Ishikawa (cell line): ENCODE measurements around the gene BTAF1.

ENCODE experiments used
- CEBPB ChIP-seq: IDR thresholded peaks from 2 replicates; pipeline ENCODE4 v1.6.1; 2012
- CREB1 ChIP-seq: IDR thresholded peaks from 2 replicates; pipeline ENCODE4 v1.6.1; 2012; ENCODE audit warnings: low read depth
- EGR1 ChIP-seq: IDR thresholded peaks from 2 replicates; pipeline ENCODE4 v1.6.1; 2012
- EP300 ChIP-seq: IDR thresholded peaks from 2 replicates; pipeline ENCODE4 v1.6.1; 2012; ENCODE audit warnings: borderline replicate concordance
- FOXM1 ChIP-seq: IDR thresholded peaks from 2 replicates; pipeline ENCODE4 v1.6.1; 2012; ENCODE audit warnings: low read depth, borderline replicate concordance
- NFIC ChIP-seq: IDR thresholded peaks from 2 replicates; pipeline ENCODE4 v1.6.1; 2012
- RAD21 ChIP-seq: IDR thresholded peaks from 2 replicates; pipeline ENCODE4 v1.6.1; 2012; ENCODE audit warnings: low read depth
- TAF1 ChIP-seq: IDR thresholded peaks from 2 replicates; pipeline ENCODE4 v1.6.1; 2012; ENCODE audit warnings: low read depth, mild to moderate bottlenecking
- TCF12 ChIP-seq: IDR thresholded peaks from 2 replicates; pipeline ENCODE4 v1.6.1; 2012; ENCODE audit warnings: low read depth
- TEAD4 ChIP-seq: IDR thresholded peaks from 2 replicates; pipeline ENCODE4 v1.6.1; 2012
- YY1 ChIP-seq: IDR thresholded peaks from 2 replicates; pipeline ENCODE4 v1.6.1; 2012; ENCODE audit warnings: low read depth
- ZBTB7A ChIP-seq: IDR thresholded peaks from 2 replicates; pipeline ENCODE4 v1.6.1; 2012; ENCODE audit warnings: low read depth
- TF ChIP-seq, protein P1 (sequence below): IDR thresholded peaks from 2 replicates; pipeline ENCODE4 v1.6.1; 2012
- TF ChIP-seq, protein P2 (sequence below): IDR thresholded peaks from 2 replicates; pipeline ENCODE4 v1.6.1; 2012
- TF ChIP-seq, protein P3 (sequence below): IDR thresholded peaks from 2 replicates; pipeline ENCODE4 v1.6.1; 2012; ENCODE audit warnings: low read depth, mild to moderate bottlenecking

BTAF1 gene

DNA sequence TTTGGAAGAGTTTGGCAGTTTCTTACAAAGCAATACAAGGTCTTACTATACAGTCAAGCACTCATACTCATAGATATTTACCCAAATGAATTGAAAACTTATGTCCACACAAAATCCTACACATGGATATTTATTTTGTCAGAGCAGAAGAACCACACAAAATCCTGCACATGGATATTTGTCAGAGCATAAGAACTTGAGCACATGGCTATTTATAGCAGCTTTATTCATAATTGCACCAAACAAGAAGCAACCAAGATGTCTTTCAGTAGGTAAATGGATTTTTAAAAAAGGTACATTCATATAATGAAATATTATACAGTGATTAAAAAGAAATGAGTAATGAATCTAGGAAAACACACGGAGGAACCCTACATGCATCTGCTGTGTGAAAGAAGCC, 115.4 kb downstream of the BTAF1 start:
- no peak for TF ChIP-seq TAF1
- no peak for TF ChIP-seq FOXM1
- TF ChIP-seq NFIC: no peak
- TF ChIP-seq, protein P1, sequence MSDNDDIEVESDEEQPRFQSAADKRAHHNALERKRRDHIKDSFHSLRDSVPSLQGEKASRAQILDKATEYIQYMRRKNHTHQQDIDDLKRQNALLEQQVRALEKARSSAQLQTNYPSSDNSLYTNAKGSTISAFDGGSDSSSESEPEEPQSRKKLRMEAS: no peak
- TF ChIP-seq EGR1: no peak
- TF ChIP-seq, protein P2, sequence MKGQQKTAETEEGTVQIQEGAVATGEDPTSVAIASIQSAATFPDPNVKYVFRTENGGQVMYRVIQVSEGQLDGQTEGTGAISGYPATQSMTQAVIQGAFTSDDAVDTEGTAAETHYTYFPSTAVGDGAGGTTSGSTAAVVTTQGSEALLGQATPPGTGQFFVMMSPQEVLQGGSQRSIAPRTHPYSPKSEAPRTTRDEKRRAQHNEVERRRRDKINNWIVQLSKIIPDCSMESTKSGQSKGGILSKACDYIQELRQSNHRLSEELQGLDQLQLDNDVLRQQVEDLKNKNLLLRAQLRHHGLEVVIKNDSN: no peak

DNA sequence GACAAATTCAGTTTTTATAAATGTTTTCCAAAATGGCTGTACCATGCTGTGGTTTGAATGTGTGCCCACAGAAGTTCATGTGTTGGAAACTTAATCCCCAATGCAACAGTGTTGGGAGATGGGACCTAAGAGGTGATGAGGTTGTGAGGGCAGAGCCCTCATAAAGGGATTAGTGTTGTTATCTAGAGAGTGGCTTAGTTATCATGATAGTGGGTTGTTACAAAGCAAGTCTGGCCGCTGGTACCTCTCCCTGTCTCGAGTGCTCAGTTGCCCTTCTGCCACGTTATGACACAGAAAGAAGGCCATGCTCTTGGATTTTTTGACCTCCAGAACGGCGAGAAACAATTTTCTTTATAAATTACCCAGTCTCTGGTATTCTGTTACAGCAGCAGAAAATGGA, 119.0 kb downstream of the BTAF1 start:
- TF ChIP-seq TAF1 (no peak), NFIC (no peak), TCF12 (no peak), YY1 (no peak), CREB1 (no peak), TEAD4 (no peak), FOXM1 (no peak), RAD21 (no peak), ZBTB7A (no peak), EGR1 (no peak), CEBPB (no peak), EP300 (no peak)
- TF ChIP-seq, protein P1: no peak
- TF ChIP-seq, protein P3, sequence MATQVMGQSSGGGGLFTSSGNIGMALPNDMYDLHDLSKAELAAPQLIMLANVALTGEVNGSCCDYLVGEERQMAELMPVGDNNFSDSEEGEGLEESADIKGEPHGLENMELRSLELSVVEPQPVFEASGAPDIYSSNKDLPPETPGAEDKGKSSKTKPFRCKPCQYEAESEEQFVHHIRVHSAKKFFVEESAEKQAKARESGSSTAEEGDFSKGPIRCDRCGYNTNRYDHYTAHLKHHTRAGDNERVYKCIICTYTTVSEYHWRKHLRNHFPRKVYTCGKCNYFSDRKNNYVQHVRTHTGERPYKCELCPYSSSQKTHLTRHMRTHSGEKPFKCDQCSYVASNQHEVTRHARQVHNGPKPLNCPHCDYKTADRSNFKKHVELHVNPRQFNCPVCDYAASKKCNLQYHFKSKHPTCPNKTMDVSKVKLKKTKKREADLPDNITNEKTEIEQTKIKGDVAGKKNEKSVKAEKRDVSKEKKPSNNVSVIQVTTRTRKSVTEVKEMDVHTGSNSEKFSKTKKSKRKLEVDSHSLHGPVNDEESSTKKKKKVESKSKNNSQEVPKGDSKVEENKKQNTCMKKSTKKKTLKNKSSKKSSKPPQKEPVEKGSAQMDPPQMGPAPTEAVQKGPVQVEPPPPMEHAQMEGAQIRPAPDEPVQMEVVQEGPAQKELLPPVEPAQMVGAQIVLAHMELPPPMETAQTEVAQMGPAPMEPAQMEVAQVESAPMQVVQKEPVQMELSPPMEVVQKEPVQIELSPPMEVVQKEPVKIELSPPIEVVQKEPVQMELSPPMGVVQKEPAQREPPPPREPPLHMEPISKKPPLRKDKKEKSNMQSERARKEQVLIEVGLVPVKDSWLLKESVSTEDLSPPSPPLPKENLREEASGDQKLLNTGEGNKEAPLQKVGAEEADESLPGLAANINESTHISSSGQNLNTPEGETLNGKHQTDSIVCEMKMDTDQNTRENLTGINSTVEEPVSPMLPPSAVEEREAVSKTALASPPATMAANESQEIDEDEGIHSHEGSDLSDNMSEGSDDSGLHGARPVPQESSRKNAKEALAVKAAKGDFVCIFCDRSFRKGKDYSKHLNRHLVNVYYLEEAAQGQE: no peak
- TF ChIP-seq, protein P2: no peak

DNA sequence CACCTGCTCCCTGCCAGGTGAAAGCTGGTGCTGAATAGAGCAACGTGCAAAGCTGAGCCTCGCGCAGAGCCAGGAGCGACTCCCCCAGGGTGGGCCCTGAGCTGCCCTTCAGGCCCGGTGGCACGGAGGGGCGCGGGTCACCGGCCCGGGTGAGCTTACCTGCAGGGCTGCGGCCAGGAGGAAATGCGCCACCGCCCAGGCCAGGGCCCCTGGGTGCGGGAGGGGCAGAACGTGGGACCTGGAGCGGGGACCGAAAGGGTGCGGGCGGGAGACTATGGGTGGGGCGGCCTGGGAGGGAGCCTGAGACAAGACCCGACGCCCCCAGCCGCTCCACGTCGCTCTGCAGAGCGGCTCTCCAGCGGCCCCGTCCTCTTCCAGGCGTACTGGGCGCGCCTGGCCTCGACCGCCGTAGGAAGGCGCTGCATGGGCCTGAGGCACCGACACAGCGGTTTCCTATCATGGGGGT, 122.1 kb downstream of the BTAF1 start:
- TF ChIP-seq TAF1 (no peak), RAD21 (no peak), NFIC (no peak)
- TF ChIP-seq, protein P2: no peak

DNA sequence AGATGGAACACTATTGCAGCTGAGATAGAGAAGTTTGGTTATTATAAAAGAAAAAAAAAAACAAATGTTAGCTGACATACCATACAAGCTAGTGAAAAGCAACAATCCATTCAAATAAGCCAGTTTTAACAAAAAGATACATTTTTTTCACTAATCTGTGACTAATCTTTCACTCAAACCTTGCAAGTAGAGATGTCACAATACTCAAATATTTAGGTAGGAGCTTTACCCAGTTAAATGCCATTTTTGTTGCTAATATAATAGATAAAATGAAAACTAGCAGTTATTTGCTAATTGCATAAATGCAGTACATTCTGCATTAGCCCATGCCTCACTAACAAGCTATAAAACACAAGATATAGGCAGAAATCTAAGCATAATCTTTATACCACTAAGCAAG, 123.6 kb downstream of the BTAF1 start:
- TF ChIP-seq, protein P2: no peak
- TF ChIP-seq, protein P1: no peak
- no peak for TF ChIP-seq ZBTB7A
- TF ChIP-seq TAF1: no peak
- no peak for TF ChIP-seq NFIC
- no peak for TF ChIP-seq CREB1
- TF ChIP-seq CEBPB: no peak
- TF ChIP-seq FOXM1: no peak
- TF ChIP-seq EGR1: no peak
- TF ChIP-seq, protein P3: no peak
- TF ChIP-seq TEAD4: no peak
- no peak for TF ChIP-seq RAD21

DNA sequence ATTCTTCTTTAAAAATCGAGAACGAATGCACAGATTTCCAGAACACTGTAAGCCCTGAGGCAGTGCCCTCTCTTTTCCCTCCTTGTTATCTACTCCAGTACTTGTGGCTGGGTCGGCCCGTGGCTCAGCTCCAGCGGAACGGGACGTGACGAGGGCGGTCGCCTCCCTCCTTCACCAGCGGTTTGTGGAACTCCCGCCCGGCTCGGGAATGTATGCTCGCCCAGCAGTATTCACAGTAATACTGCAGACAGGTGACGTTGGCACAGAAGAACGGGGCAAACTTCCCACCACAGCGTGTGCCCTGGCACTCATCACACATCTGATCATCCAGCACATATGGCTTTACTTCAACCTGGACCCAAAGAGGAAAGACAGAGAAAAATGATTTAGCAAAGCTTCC, 128.5 kb downstream of the BTAF1 start:
- TF ChIP-seq, protein P3: no peak
- TF ChIP-seq, protein P1: no peak
